Ectodermal cell (in vitro differentiated cells): ENCODE results near the gene NEDD4L.
"Not testable (repeated sequence)": the region's sequence is repeated elsewhere in the genome, so short reads cannot be mapped to it uniquely, and the experiment has no call there.

Experiments
- H3K27ac ChIP-seq: 2 replicates; pipeline ENCODE4 v1.7.0; 2013; ENCODE audit warnings: mild to moderate bottlenecking, low read depth, low read length; ENCODE audit not compliant: insufficient read depth, poor library complexity, severe bottlenecking
- H3K27me3 ChIP-seq: 2 replicates; pipeline ENCODE4 v1.7.0; 2013; ENCODE audit warnings: mild to moderate bottlenecking, low read length; ENCODE audit not compliant: insufficient read depth, control insufficient read depth, poor library complexity, severe bottlenecking
- H3K36me3 ChIP-seq: one replicate; pipeline ENCODE4 v1.7.0; 2013; ENCODE audit warnings: low read length; ENCODE audit not compliant: control insufficient read depth, insufficient read depth
- H3K4me1 ChIP-seq: one replicate; pipeline ENCODE4 v1.7.0; 2013; ENCODE audit warnings: low read length; ENCODE audit not compliant: control insufficient read depth, insufficient read depth
- H3K4me3 ChIP-seq: 2 replicates; pipeline ENCODE4 v1.7.0; 2013; ENCODE audit warnings: low read depth, low read length, control low read depth; ENCODE audit not compliant: insufficient read depth
- H3K9me3 ChIP-seq: 2 replicates; pipeline ENCODE4 v1.7.0; 2013; ENCODE audit warnings: mild to moderate bottlenecking, low read length, moderate library complexity; ENCODE audit not compliant: control insufficient read depth
- WGBS, 2 experiments: methylation state at CpG; one replicate each; pipeline ENCODE4 v1.1.7; 2013; ENCODE audit warnings: missing lambda C conversion rate in 2 of 2; 5-methylcytosine and 5-hydroxymethylcytosine counted together

The NEDD4L gene

DNA sequence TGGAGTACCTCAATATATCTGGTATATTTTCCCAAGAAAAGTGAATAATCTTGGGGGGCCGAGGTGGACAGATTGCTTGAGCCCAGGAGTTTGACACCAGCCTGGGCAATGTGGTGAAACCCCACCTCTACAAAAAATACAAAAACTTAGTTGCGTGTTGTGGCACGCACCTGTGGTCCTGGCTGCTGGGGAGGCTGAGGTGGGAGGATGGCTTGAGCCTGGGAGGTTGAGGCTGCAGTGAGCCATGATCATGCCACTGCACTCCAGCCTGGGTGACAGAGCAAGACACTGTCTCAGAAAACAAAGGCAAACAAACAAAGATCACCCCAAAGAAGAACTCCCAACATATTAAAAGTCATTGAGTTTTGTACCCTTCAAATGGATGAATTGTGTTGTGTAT is 6.9 kb downstream of the NEDD4L start:
- WGBS, 2 experiments: 90 to 97% methylated on average over 3 of the region's 3 CpGs
- not testable (repeated sequence) for H3K9me3 ChIP-seq

GRCh38 chr18:58051765-58052460 is 7.9 kb downstream of the NEDD4L start:
- no peaks in the 10 kb centered on the region for H3K36me3 ChIP-seq
- H3K27me3 ChIP-seq: no peaks in the 10 kb centered on the region
- 91 to 96% methylated on average over 4 of the region's 4 CpGs for WGBS, 2 experiments
- H3K9me3 ChIP-seq: no peaks in the 10 kb centered on the region
- H3K27ac ChIP-seq: no peak overlapping the region
- no peak overlapping the region for H3K4me3 ChIP-seq
- peaks cover 5% of the 10 kb centered on the region for H3K4me1 ChIP-seq

More for the DNA sequence above, 6.9 kb downstream of the NEDD4L start:
- not testable (repeated sequence) for H3K27me3 ChIP-seq, H3K36me3 ChIP-seq, H3K27ac ChIP-seq, H3K4me3 ChIP-seq, H3K4me1 ChIP-seq

DNA sequence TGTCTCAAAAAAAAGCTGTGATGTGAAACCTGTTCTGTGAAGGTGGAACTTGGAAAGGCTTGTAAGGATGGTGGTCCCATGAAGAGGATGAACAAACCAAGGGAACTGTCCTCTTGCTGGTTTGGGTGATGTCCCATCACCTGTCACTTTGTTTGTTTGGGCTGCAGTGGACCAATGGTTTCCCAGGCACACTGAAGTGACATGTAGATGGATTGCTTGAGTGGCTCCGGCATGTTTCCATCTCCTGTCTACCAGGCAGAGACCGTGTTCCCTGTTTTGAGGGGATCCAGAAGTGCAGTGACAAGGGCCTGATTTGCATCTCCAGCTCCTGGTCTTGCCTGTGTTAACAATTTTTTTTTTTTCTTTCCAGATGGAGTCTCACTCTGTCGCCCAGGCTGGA is 8.9 kb downstream of the NEDD4L start:
- H3K27ac ChIP-seq: no peak overlapping the region
- H3K4me3 ChIP-seq: no peak overlapping the region
- no peaks in the 10 kb centered on the region for H3K9me3 ChIP-seq
- 90 to 93% methylated on average over 3 of the region's 3 CpGs for WGBS, 2 experiments
- peaks cover 5% of the 10 kb centered on the region for H3K4me1 ChIP-seq
- H3K36me3 ChIP-seq: no peaks in the 10 kb centered on the region
- H3K27me3 ChIP-seq: no peaks in the 10 kb centered on the region

DNA sequence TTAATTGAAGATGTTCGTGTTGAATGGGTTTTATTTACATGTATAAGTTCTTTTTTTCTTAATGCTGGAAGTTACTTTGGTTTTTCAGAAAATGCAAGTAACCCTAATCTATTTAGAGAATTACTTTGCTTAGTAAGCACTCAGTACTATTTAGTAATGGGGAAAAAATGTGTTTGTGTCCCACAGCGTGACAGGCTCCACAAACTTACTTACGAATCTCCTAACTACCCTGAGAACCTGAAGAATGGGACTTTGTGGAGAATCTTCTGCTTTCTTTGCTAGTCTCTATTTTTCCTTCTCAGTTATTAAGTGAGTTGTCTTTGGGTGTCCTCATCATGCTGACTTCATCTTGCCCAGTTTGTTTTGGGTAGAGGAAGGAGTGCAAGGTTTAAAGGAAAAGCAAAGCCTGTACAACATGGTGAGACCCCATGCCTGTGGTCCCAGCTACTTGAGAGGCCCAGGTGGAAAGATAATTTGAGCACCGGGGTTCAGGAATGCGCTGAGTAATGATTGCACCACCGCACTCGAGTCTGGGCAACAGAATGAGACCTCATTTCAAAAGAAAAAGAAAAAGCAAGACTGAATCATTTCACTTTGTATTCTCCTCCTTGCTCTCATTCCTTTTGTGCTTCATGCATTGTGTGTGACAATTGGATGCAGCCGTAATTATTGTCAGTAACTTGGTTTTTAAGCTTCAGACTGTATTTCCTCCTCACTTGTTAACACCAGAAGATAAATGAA is 10.2 kb downstream of the NEDD4L start:
- no peaks in the 10 kb centered on the region for H3K9me3 ChIP-seq
- no peaks in the 10 kb centered on the region for H3K27me3 ChIP-seq
- peaks cover 5% of the 10 kb centered on the region for H3K4me1 ChIP-seq
- WGBS, 2 experiments: 72 to 82% methylated on average over 8 of the region's 8 CpGs
- no peak overlapping the region for H3K4me3 ChIP-seq
- no peak overlapping the region for H3K27ac ChIP-seq
- no peaks in the 10 kb centered on the region for H3K36me3 ChIP-seq

DNA sequence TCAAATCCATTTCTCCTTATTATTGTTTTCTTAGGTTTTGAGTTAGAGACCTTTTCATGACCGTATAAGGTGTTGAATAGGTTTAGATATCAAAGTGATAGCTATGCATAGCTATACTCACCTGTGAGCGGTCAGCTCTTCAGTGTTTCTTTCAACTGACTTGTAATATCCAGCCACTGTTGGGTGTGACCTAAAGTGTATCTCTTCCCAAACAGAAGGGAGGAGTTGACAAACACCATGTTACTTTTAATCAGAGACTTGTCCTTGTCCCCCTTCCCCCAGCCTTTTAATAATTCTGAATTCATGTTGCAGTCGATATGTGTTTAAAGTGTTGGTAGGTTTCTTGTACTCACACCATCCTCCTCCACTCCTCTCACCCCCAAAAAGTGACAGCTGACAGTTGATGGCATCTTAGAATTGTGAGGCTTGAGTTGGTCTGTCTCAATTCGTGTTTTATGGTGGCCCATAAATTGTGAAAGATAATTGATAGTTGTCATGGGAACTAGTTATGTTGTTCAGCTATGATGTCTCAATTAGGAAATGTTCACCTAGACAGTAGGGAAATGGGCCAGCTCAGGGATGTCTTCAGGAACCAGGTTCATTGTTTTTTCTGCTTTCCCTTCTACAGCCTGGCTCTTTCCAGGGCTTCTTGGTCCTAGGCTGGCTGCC is 12.0 kb downstream of the NEDD4L start:
- no peak overlapping the region for H3K4me3 ChIP-seq
- peaks cover 5% of the 10 kb centered on the region for H3K4me1 ChIP-seq
- WGBS, 2 experiments: 91 to 98% methylated on average over 3 of the region's 4 CpGs
- no peaks in the 10 kb centered on the region for H3K27me3 ChIP-seq
- no peaks in the 10 kb centered on the region for H3K36me3 ChIP-seq
- H3K27ac ChIP-seq: no peak overlapping the region
- no peaks in the 10 kb centered on the region for H3K9me3 ChIP-seq

- H3K4me3 ChIP-seq: no peak overlapping the region
- no peak overlapping the region for H3K27ac ChIP-seq
- H3K4me1 ChIP-seq: peaks cover 3% of the 10 kb centered on the region
- H3K27me3 ChIP-seq: no peaks in the 10 kb centered on the region
- H3K36me3 ChIP-seq: no peaks in the 10 kb centered on the region
- no peaks in the 10 kb centered on the region for H3K9me3 ChIP-seq
- 88 to 89% methylated on average over 5 of the region's 5 CpGs for WGBS, 2 experiments
Measured at GRCh38 chr18:58056852-58057251, 12.8 kb downstream of the NEDD4L start.

GRCh38 chr18:58057291-58057965 is 13.4 kb downstream of the NEDD4L start:
- Histone ChIP-seq H3K36me3 (no peaks in the 10 kb centered on the region), H3K27me3 (no peaks in the 10 kb centered on the region), H3K4me3 (no peak overlapping the region), H3K9me3 (no peaks in the 10 kb centered on the region), H3K27ac (no peak overlapping the region), H3K4me1 (no peaks in the 10 kb centered on the region)
- WGBS, 2 experiments: 82 to 86% methylated on average over 4 of the region's 4 CpGs

GRCh38 chr18:58058720-58059119 is 14.7 kb downstream of the NEDD4L start:
- no peak overlapping the region for H3K27ac ChIP-seq
- no peak overlapping the region for H3K4me3 ChIP-seq
- no peaks in the 10 kb centered on the region for H3K9me3 ChIP-seq
- H3K36me3 ChIP-seq: no peaks in the 10 kb centered on the region
- H3K4me1 ChIP-seq: no peaks in the 10 kb centered on the region
- H3K27me3 ChIP-seq: no peaks in the 10 kb centered on the region
- WGBS, 2 experiments: 0 to 56% methylated on average over 1 to 2 of the region's 3 CpGs

DNA sequence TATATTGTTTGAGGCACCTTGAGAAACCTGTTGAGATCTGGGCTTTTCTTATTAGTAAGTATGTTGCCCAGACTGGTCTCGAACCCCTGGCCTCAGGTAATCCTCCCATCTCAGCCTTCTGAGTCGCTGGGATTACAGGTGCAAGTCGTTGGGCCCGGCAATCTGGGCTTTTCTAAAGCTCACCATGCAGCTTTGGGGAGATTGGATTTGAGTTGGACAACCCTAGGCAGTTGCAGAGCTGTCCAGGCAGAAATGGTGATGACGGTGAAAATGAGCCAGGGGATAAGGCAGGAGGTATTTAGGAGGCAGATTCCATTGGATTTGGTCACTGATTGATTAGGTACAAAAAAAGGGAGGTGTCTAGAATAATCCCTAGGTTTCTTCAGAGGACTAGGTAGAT is 16.2 kb downstream of the NEDD4L start:
- Histone ChIP-seq H3K36me3 (no peaks in the 10 kb centered on the region), H3K4me1 (no peaks in the 10 kb centered on the region), H3K27ac (no peak overlapping the region), H3K9me3 (no peaks in the 10 kb centered on the region), H3K4me3 (no peak overlapping the region), H3K27me3 (no peaks in the 10 kb centered on the region)
- WGBS, 2 experiments: 36% methylated on average over 5 of the region's 5 CpGs

GRCh38 chr18:58061349-58061748 is 17.3 kb downstream of the NEDD4L start:
- Histone ChIP-seq H3K4me1 (no peaks in the 10 kb centered on the region), H3K36me3 (no peaks in the 10 kb centered on the region), H3K9me3 (no peaks in the 10 kb centered on the region), H3K27ac (no peak overlapping the region), H3K4me3 (no peak overlapping the region), H3K27me3 (no peaks in the 10 kb centered on the region)
- WGBS, 2 experiments: 93% methylated on average over 2 of the region's 3 CpGs
